ENCODE measurements around the gene ZNF511.

DNA sequence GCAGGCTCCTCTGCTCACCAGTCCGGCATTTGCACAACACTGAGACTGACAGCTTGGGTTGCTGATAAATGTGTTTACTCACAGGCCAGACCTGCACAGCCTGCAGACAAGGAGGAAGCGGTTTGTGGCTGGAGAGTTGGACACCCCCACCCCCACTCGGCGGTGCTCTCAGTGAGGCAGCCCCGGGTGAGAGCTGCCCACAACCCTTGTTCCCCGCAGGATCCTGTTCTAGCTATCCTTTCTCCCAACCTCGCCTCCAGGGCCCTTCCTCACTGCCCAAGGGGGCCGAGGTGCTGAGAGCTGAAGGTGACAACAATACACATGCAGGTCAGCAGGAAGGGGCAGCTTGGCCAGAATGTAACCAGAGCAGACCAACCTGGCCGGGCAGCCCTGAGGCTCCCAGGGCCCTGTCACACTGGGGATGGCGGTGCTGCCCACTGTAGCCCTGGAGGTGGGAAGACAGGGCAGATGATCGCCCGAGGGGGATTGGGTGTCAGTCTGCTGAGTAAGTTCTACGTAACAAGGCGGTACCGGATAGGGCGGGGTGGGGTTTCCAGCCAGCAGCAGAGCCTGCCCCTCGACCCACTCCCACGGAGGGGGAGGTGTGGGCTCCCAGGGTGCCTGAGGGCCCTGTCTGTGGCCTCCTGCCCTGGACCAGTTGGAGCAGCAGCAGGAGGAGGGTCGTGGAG, 30.0 kb upstream of the ZNF511 start:
- TF ChIP-seq, protein P1, sequence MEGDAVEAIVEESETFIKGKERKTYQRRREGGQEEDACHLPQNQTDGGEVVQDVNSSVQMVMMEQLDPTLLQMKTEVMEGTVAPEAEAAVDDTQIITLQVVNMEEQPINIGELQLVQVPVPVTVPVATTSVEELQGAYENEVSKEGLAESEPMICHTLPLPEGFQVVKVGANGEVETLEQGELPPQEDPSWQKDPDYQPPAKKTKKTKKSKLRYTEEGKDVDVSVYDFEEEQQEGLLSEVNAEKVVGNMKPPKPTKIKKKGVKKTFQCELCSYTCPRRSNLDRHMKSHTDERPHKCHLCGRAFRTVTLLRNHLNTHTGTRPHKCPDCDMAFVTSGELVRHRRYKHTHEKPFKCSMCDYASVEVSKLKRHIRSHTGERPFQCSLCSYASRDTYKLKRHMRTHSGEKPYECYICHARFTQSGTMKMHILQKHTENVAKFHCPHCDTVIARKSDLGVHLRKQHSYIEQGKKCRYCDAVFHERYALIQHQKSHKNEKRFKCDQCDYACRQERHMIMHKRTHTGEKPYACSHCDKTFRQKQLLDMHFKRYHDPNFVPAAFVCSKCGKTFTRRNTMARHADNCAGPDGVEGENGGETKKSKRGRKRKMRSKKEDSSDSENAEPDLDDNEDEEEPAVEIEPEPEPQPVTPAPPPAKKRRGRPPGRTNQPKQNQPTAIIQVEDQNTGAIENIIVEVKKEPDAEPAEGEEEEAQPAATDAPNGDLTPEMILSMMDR (IDR thresholded peaks at IDR 0.05; ENCODE audit: poor library complexity, severe bottlenecking) = no peak
- no peak for TF ChIP-seq EZH2 (IDR thresholded peaks at IDR 0.05; ENCODE audit: borderline replicate concordance, insufficient read depth, low read length, poor library complexity, severe bottlenecking)
- TF ChIP-seq POLR2AphosphoS5 (IDR thresholded peaks at IDR 0.05) = no peak
- TF ChIP-seq EP300 (conservative IDR thresholded peaks at IDR 0.05; ENCODE audit: poor library complexity, severe bottlenecking) = no peak

Measured in neural cell (in vitro differentiated cells).